ENCODE results near the gene NMNAT2.
A peak's percentile ranks its signal among the peaks of the same experiment; 100 is the strongest.

Gene NMNAT2

GRCh38 chr1:183366116-183366515, 52.1 kb downstream of the NMNAT2 start:
- FAIRE-seq (no peak), DNase-seq (ENCODE audit: low spot score) (no peak)

GRCh38 chr1:183365676-183366075, 52.5 kb downstream of the NMNAT2 start:
- no peak for DNase-seq (ENCODE audit: low spot score)
- no peak for FAIRE-seq

- DNase-seq (ENCODE audit: low spot score) (no peak), FAIRE-seq (no peak)
Measured at GRCh38 chr1:183365093-183365492, 53.1 kb downstream of the NMNAT2 start.

GRCh38 chr1:183363972-183364371, 54.2 kb downstream of the NMNAT2 start:
- no peak for DNase-seq (ENCODE audit: low spot score)
- no peak for FAIRE-seq

GRCh38 chr1:183361081-183361480, 57.1 kb downstream of the NMNAT2 start:
- DNase-seq (ENCODE audit: low spot score) (no peak), FAIRE-seq (no peak)

GRCh38 chr1:183360473-183360872, 57.7 kb downstream of the NMNAT2 start:
- DNase-seq (ENCODE audit: low spot score) (no peak), FAIRE-seq (no peak)

- FAIRE-seq, result no peak
- DNase-seq (ENCODE audit: low spot score), result no peak
Measured at GRCh38 chr1:183356534-183357182, 61.5 kb downstream of the NMNAT2 start.

- DNase-seq (ENCODE audit: low spot score) (no peak), FAIRE-seq (no peak)
Measured at GRCh38 chr1:183355797-183356196, 62.4 kb downstream of the NMNAT2 start.

- DNase-seq (ENCODE audit: low spot score), result no peak
- no peak for FAIRE-seq
Measured at GRCh38 chr1:183355181-183355580, 63.0 kb downstream of the NMNAT2 start.

GRCh38 chr1:183353597-183353996, 64.6 kb downstream of the NMNAT2 start:
- no peak for DNase-seq (ENCODE audit: low spot score)
- FAIRE-seq, result no peak

GRCh38 chr1:183349201-183349711, 68.9 kb downstream of the NMNAT2 start:
- FAIRE-seq, result no peak
- DNase-seq (ENCODE audit: low spot score), result no peak

GRCh38 chr1:183346276-183346732, 71.9 kb downstream of the NMNAT2 start:
- DNase-seq (ENCODE audit: low spot score) (no peak), FAIRE-seq (no peak)

- DNase-seq (ENCODE audit: low spot score) (no peak), FAIRE-seq (no peak)
Measured at GRCh38 chr1:183339556-183340167, 78.5 kb downstream of the NMNAT2 start.

GRCh38 chr1:183331091-183331742, 87.0 kb downstream of the NMNAT2 start:
- DNase-seq (ENCODE audit: low spot score) (no peak), FAIRE-seq (no peak)

- DNase-seq (ENCODE audit: low spot score) (no peak), FAIRE-seq (no peak)
Measured at GRCh38 chr1:183330335-183330734, 87.8 kb downstream of the NMNAT2 start.

- no peak for FAIRE-seq
- DNase-seq (ENCODE audit: low spot score), result no peak
Measured at GRCh38 chr1:183328371-183328770, 89.8 kb downstream of the NMNAT2 start.

- FAIRE-seq, result no peak
- DNase-seq (ENCODE audit: low spot score), result no peak
Measured at GRCh38 chr1:183327434-183328290, 90.5 kb downstream of the NMNAT2 start.

- FAIRE-seq, result no peak
- no peak for DNase-seq (ENCODE audit: low spot score)
Measured at GRCh38 chr1:183323849-183324683, 94.1 kb downstream of the NMNAT2 start.

GRCh38 chr1:183319606-183320005, 98.6 kb downstream of the NMNAT2 start:
- DNase-seq (ENCODE audit: low spot score), result no peak
- no peak for FAIRE-seq

- FAIRE-seq, result no peak
Measured at GRCh38 chr1:183319051-183319450, 99.1 kb downstream of the NMNAT2 start.

GRCh38 chr1:183318433-183318832, 99.7 kb downstream of the NMNAT2 start:
- DNase-seq (ENCODE audit: low spot score) (peak; percentile 65), FAIRE-seq (no peak)

More at GRCh38 chr1:183319051-183319450, 99.1 kb downstream of the NMNAT2 start:
- no peak for DNase-seq (ENCODE audit: low spot score)
